DOHH2 (cell line): ENCODE results near the gene ZNFX1.

Experiments
- H3F3A ChIP-seq: fragments of 200-600 bp; sonication (generic), shearing (Covaris generic); 2 replicates; pipeline ENCODE4 v1.6.0; 2016; ENCODE audit warnings: antibody characterized with exemption, mild to moderate bottlenecking; ENCODE audit not compliant: control insufficient read depth, insufficient read depth
- H3K27ac ChIP-seq: fragments of 200-600 bp; sonication (generic); 2 replicates; pipeline ENCODE4 v1.5.1; 2014; ENCODE audit warnings: low read depth, mild to moderate bottlenecking, low read length, moderate library complexity
- H3K27me3 ChIP-seq: fragments of 200-600 bp; sonication (generic); 2 replicates; pipeline ENCODE4 v1.6.1; 2014; ENCODE audit warnings: mild to moderate bottlenecking, low read length, mixed read lengths; ENCODE audit not compliant: control insufficient read depth
- H3K36me3 ChIP-seq: fragments of 200-600 bp; sonication (generic); 2 replicates; pipeline ENCODE4 v1.6.1; 2014; ENCODE audit warnings: mild to moderate bottlenecking, low read length, moderate library complexity, mixed read lengths; ENCODE audit not compliant: control insufficient read depth
- H3K4me1 ChIP-seq: fragments of 200-600 bp; sonication (generic); 2 replicates; pipeline ENCODE4 v1.6.1; 2014; ENCODE audit warnings: mild to moderate bottlenecking, low read length, mixed read lengths; ENCODE audit not compliant: control insufficient read depth
- H3K4me2 ChIP-seq: fragments of 200-600 bp; sonication (generic); 2 replicates; pipeline ENCODE4 v1.6.0; 2014; ENCODE audit warnings: mild to moderate bottlenecking, low read length, moderate library complexity
- H3K4me3 ChIP-seq: fragments of 200-600 bp; sonication (generic); 2 replicates; pipeline ENCODE4 v1.5.1; 2014; ENCODE audit warnings: mild to moderate bottlenecking, low read length, mixed read lengths
- H3K79me2 ChIP-seq: fragments of 200-600 bp; sonication (generic); 2 replicates; pipeline ENCODE4 v1.6.1; 2014; ENCODE audit warnings: mild to moderate bottlenecking, low read length, mixed read lengths; ENCODE audit not compliant: control insufficient read depth
- H3K9me2 ChIP-seq: fragments of 200-600 bp; sonication (generic); replicated peaks from 2 replicates; pipeline ENCODE4 v1.6.1; 2014; ENCODE audit warnings: mild to moderate bottlenecking, low read length, mixed read lengths; ENCODE audit not compliant: control insufficient read depth
- H3K9me3 ChIP-seq: fragments of 200-600 bp; sonication (generic); 2 replicates; pipeline ENCODE4 v1.6.1; 2014; ENCODE audit warnings: antibody characterized with exemption, low read length, mixed read lengths; ENCODE audit not compliant: control insufficient read depth, insufficient read depth
- H4K20me1 ChIP-seq: fragments of 200-600 bp; sonication (generic); 2 replicates; pipeline ENCODE4 v1.6.0; 2014; ENCODE audit warnings: low read depth, mild to moderate bottlenecking, antibody characterized with exemption, low read length, moderate library complexity; ENCODE audit not compliant: control insufficient read depth, insufficient read depth
- CTCF ChIP-seq: fragments of 200-600 bp; sonication (generic); IDR thresholded peaks from one replicate; pipeline ENCODE4 v1.5.1; 2014; ENCODE audit warnings: antibody characterized with exemption, mild to moderate bottlenecking, low read depth, low read length; ENCODE audit not compliant: poor library complexity, severe bottlenecking
- EZH2phosphoT487 ChIP-seq: fragments of 200-600 bp; sonication (generic); IDR thresholded peaks from 2 replicates; pipeline ENCODE4 v1.6.1; 2017; ENCODE audit warnings: borderline replicate concordance, mild to moderate bottlenecking, antibody characterized with exemption, low read length, moderate library complexity, mixed read lengths

The ZNFX1 gene

DNA sequence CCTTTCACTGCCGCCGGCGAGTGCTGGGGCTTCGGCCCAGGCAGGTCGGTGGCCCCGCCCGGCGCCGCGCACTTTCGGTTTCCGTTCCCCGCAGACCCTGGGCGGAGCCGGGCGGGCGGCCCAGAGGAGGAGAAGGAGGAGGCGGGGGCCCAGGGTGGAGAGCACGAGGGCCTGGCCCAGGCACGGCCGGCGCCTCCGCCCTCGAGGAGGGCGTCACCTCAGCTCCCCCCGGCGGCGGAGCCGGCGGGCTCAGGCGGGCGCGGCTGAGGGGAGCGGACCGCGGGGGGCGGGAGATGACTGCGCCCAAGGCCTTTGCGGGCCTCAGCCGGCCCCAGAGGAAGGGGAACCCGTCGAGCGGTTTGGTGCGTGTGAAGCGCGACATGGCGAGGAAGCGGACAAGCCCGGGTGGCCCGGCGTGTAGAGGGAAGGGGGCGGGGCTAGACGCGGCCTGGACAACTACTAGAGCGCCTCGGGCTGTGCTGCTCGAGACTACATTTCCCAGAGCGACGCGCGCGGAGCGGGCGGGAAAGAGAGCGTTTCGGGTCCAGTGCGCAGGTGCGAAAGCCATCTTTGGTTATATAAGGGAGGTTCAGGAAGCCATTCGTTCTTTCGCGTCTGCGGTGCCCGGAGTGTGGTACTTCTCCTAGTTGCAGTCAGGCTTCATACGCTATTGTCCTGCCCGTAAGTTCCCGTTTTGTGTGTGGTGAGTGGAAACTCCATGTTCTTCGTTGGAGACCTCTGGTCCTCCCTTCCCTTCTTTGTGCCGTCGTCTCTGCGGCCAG, at the start of gene ZNFX1:
Gene ZNFX1 (minus strand): TSS at position 22 of the 782 bp plus-strand sequence. CDS start 2,218 bp downstream, outside the sequence.
- H3K79me2 ChIP-seq = peaks cover 82% of the 10 kb centered on the region
- no peaks in the 10 kb centered on the region for H3K27me3 ChIP-seq
- H3K4me3 ChIP-seq = peak within 1 kb of the TSS; percentile 94
- peaks cover 3% of the 10 kb centered on the region; the same call in 1 of the 2 replicates for H3K9me3 ChIP-seq
- H3K4me2 ChIP-seq = peak within 1 kb of the TSS; percentile 96
- H3K9me2 ChIP-seq = no peaks in the 10 kb centered on the region
- H3K27ac ChIP-seq = peak within 1 kb of the TSS; percentile 87
- H3K36me3 ChIP-seq = peaks cover 73% of the 10 kb centered on the region
- peaks cover 56% of the 10 kb centered on the region for H3K4me1 ChIP-seq
- TF ChIP-seq CTCF = peak; percentile 27
- TF ChIP-seq EZH2phosphoT487 = no peak
- H4K20me1 ChIP-seq = peaks cover 41% of the 10 kb centered on the region
- peaks cover 58% of the 10 kb centered on the region for H3F3A ChIP-seq

DNA sequence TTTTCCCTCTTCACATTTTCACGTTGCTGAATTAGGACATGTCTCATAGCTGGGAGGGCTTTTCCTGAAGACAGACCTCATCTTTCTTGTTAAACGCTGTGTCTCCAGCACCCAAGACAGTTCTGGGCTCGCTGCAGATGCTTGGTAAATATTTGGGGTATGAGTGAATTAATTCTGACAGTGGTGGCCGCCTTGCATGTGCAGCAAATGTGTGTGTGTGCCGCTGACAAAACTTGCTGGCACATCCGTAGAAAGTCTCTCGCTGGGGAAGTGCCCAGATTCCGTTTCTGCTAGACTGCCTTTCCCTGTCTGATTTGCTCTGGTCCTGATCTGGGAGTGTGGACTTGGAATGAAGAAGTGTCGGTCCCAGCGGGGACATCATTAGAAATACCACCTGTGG, 48.2 kb upstream of the ZNFX1 start:
- Histone ChIP-seq H3F3A (no peaks in the 10 kb centered on the region), H3K9me2 (no peaks in the 10 kb centered on the region), H3K9me3 (no peaks in the 10 kb centered on the region), H3K27me3 (peaks cover 15% of the 10 kb centered on the region), H3K36me3 (no peaks in the 10 kb centered on the region), H3K79me2 (no peaks in the 10 kb centered on the region), H3K4me1 (no peaks in the 10 kb centered on the region), H3K27ac (no peak overlapping the region), H3K4me2 (no peak overlapping the region), H4K20me1 (no peaks in the 10 kb centered on the region), H3K4me3 (no peak overlapping the region)
- TF ChIP-seq CTCF = no peak
- no peak for TF ChIP-seq EZH2phosphoT487

DNA sequence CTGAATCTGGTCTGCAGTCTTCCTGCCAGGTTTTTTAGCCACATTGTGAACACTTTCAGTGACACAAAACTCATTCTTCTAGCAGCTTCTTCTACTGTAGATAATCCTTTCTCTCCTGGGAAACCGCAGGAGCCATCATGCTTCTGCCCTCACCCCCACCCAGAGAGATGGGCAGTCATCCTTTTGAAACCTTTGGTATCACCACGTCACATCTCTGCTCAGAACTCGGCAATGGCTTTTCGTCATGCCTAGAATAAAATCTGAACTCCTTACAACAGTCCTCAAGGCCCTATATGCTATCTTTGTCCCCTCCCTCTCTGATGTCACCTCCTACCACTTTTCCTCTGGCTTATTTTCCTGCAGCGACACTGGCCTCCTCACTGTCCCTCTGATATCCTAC, 46.4 kb upstream of the ZNFX1 start:
- no peak overlapping the region for H3K27ac ChIP-seq

More for the DNA sequence above, 46.4 kb upstream of the ZNFX1 start:
- Histone ChIP-seq H3K4me1 (no peaks in the 10 kb centered on the region), H3F3A (no peaks in the 10 kb centered on the region), H3K36me3 (no peaks in the 10 kb centered on the region), H3K9me3 (no peaks in the 10 kb centered on the region), H3K4me3 (no peak overlapping the region), H3K79me2 (no peaks in the 10 kb centered on the region), H3K27me3 (peaks cover 28% of the 10 kb centered on the region), H4K20me1 (no peaks in the 10 kb centered on the region), H3K9me2 (no peaks in the 10 kb centered on the region), H3K4me2 (no peak overlapping the region)
- no peak for TF ChIP-seq EZH2phosphoT487
- TF ChIP-seq CTCF = no peak
